ENCODE results near the gene ZDHHC3.
"Not testable (repeated sequence)": the region's sequence is repeated elsewhere in the genome, so short reads cannot be mapped to it uniquely, and the experiment has no call there.

Gene ZDHHC3

GRCh38 chr3:44963571-44964325, 12.2 kb downstream of the ZDHHC3 start:
- DNase-seq, result no peak

- DNase-seq, result no peak
Observed at GRCh38 chr3:44962621-44963393, 13.2 kb downstream of the ZDHHC3 start.

GRCh38 chr3:44961888-44962287, 14.1 kb downstream of the ZDHHC3 start:
- DNase-seq, result no peak

DNA sequence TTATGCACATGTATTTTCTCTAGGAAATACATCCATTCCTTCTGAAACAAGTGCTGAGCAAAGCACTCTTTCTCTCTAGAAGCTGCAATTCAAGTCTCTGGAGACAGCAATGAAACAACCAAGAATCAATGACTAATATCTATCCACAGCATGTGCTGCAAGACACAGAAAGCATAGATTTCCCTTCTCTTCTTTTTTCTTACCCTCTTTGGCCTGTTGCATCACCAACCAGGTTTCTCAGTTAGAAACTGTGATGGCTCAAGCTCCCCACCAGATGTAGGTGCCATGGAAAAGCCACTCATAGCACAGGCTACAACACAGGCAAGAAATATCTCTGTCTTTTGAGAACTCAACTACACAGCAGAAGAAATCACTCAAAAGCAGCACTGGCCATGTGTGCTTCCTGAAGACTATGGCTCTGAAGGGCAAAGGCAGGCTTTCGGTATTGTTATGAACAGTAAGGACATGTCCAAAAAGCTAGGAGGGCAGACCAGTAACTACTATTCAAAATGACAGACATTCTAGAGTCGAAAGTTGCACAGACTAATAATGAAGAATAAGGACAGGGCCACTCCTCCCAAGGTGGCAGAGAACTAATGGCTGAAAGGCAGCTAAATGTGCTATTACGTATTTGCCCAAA, 15.5 kb downstream of the ZDHHC3 start:
- DNase-seq, result no peak

GRCh38 chr3:44958386-44958785, 17.6 kb downstream of the ZDHHC3 start:
- DNase-seq, result no peak

GRCh38 chr3:44957986-44958385, 18.0 kb downstream of the ZDHHC3 start:
- no peak for DNase-seq

- no peak for DNase-seq
Observed at GRCh38 chr3:44955917-44956316, 20.1 kb downstream of the ZDHHC3 start.

DNA sequence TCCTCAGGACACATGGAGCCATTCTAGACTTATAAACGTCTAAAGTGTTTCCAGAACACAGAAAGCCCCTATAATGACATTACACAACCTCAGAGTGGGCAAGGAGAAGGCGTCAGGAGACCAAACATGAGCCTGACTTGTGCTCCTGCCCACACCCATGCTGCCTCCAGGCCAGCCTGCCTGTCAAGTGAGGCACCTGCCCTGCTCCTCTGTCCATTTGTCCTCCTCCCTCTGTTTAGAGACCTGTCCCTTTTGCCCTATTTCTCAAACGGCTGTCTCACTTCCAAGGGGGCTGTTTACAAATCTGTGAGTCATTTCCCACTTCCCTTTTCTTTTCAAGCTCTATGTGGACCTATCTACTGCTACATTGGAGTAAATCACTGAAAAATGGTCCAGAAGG, 21.0 kb downstream of the ZDHHC3 start:
- peak; percentile 88 for DNase-seq

GRCh38 chr3:44954304-44954703, 21.7 kb downstream of the ZDHHC3 start:
- peak; percentile 91 for DNase-seq

GRCh38 chr3:44952689-44953088, 23.3 kb downstream of the ZDHHC3 start:
- no peak for DNase-seq

DNA sequence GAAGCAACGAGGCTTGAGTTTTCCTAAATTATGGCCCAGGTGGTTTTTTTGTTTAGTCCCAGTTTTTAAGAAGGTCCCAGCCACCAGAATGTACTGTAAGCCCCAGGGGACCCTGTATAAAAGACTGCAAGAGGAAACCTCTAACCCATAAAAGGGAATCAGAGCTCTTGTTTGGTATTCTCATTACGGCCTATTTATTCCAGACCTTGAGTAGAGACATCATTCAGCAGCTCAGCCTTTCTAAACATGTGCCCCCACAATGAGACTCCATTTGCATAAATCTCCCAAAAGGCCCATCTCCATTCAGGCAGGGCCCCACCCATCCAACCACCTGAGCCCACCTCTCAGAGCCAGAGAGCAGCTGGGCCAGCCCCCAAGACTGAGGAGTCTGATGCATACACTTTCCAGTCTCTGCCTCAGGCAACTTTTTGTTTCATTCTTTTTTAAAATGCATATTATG, 25.7 kb downstream of the ZDHHC3 start:
- DNase-seq, result no peak

DNA sequence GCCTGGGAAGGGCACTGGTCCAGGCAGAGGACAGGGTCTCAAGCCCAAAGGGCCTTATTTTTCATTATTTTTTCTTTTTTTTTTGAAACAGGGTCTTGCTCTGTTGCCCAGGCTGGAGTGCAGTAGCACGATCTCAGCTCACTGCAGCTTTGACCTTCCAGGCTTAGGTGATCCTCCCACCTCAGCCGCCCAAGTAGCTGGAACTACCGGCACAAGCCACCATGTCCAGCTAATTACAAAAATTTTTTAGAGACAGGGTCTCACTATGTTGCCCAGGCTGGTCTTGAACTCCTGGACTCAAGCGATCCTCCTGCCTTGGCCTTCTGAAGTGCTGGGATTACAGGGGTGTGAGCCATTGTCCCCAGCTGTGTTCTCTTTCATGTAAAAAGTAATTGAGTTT, 26.2 kb downstream of the ZDHHC3 start:
- DNase-seq, result not testable (repeated sequence)

GRCh38 chr3:44948239-44948638, 27.7 kb downstream of the ZDHHC3 start:
- no peak for DNase-seq

GRCh38 chr3:44942202-44942921, 33.6 kb downstream of the ZDHHC3 start:
- DNase-seq, result no peak

- no peak for DNase-seq
Observed at GRCh38 chr3:44939581-44940036, 36.4 kb downstream of the ZDHHC3 start.

GRCh38 chr3:44932986-44933944, 42.7 kb downstream of the ZDHHC3 start:
- no peak for DNase-seq

GRCh38 chr3:44932271-44932670, 43.7 kb downstream of the ZDHHC3 start:
- DNase-seq, result no peak

DNA sequence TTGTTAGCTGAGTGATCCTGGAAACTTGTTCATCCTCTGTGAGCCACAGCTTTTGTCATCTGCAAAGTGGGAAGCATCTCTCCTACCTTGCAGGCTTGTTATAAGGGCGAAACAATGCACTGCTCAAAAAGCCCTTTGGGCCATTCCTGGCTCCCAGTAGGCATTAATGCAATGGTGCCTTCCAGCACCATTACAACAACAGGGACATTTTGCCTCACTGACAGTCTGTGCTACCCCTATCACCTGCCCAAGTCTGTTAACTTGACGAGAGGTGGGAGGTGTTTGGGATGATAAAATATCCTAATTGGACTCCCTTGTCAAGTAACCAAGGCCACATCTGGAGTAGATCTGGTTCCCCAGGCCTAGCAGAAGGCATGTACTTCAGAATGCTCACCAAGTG, 44.2 kb downstream of the ZDHHC3 start:
- no peak for DNase-seq

DNA sequence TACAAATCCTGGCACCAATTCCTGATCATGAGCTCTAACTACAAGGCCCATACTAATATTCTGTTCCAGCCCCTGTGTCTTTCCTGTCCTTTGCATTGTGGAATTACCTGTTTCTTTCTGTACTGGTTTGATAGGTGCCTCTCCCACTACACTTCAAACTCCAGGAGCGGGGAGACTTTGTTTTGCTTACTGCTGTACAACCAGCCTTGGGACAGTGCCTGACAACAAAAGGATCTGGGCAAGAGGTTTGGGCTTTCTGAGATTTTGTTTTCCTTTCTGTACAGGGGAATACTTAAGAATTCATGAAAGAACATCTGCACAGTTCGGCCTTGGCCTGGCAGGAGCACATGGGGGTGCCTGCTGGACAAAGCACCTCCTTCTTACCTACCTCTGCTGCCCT, 45.1 kb downstream of the ZDHHC3 start:
- DNase-seq, result no peak

DNA sequence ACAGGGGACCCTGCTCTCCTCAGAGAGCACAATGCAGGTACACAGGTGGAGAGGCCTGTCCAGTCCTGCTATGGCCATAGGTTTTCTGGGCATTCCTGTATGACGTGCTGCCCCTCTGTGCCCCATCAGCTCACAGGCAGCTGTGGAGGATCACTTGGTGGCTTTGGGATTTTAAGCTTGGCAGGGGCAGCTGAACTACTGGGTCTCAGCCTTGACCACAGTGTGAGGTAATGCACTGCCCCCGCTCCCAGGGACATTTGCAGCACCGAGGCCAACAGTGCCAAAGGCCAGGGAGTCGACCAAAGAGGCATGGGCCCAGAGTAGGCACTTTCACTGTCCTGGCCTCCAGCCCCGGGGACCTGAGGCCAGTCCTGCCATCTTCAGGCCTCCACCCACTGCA, 46.2 kb downstream of the ZDHHC3 start:
- no peak for DNase-seq

DNA sequence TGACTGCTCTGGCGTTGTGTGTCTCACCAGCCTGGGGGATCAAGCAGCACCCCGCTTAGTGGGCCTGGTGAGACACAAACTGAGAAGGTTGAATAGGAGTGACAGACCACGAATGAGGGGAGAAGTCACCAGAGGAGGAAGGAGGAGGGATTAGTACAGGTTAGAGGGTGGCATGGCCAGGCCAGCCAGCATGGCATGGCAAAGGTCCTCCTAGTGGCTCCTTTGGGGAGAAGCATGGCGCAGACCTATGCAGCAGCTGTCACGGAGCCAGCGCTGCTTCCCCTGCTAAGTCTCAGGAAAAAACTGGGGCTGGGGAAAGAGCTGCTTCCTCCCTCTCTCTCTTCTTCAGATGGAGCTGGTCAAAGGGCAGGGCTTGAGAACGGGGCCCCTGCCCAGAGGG, 48.6 kb downstream of the ZDHHC3 start:
- DNase-seq, result no peak

DNA sequence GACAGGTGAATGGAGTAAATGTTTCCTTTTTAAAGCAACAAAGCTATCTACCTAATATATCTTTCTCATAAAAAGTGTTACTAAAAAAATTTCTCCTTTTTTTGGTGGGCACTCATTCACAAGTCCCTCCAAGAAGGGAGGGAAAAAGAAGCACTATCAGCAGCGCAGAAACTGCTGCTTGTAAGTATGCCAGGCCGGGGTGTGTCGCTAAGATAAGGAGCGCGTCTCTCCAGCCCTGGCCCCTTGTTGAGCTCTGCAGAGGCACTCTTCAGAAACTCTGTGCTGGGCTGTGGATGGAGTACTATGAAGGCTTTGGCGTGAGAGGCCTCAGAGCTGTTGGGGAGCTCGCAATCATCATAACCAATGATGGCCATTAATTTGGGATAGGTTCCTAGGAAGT, 49.1 kb downstream of the ZDHHC3 start:
- no peak for DNase-seq

Data from inflammatory macrophage treated with lipopolysaccharide for 4 hours (primary cell).